ENCODE results near the gene RFNG. TPM values are rescaled to one million over a fixed set of nuclear protein-coding genes. Genes with fewer than 3 reads are reported as not detected.

Gene RFNG
- total RNA-seq, 1 donor from 2014 or later, result 35.8 TPM

DNA sequence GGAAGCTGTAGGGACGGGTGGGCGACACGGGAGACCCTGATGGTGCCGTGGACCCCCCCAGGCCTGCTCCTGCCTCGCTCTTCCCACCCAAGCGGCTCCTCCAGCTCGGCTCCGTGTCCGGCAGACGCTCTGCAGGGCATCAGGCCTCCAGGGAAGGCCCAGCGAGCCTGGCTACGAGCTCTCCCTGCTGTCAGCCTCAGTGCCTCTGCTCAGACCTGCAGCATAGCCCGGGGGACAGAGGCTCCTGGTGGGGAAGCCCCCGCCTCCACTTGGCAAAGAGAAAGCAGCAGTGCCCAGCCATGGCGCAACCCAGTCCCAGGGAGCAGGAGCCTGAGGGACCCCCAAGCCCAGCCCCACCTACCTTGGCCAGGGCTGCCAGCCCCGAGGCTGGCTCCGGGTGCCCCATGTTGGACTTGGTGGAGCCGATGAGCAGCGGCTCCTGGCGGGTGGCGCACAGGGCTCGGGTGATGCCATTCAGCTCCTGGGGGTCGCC is 40.5 kb upstream of the RFNG start:
- H3K4me3 ChIP-seq (ENCODE audit: low read depth, low read length), result no peak overlapping the region
- TF ChIP-seq, protein P1, sequence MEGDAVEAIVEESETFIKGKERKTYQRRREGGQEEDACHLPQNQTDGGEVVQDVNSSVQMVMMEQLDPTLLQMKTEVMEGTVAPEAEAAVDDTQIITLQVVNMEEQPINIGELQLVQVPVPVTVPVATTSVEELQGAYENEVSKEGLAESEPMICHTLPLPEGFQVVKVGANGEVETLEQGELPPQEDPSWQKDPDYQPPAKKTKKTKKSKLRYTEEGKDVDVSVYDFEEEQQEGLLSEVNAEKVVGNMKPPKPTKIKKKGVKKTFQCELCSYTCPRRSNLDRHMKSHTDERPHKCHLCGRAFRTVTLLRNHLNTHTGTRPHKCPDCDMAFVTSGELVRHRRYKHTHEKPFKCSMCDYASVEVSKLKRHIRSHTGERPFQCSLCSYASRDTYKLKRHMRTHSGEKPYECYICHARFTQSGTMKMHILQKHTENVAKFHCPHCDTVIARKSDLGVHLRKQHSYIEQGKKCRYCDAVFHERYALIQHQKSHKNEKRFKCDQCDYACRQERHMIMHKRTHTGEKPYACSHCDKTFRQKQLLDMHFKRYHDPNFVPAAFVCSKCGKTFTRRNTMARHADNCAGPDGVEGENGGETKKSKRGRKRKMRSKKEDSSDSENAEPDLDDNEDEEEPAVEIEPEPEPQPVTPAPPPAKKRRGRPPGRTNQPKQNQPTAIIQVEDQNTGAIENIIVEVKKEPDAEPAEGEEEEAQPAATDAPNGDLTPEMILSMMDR (conservative IDR thresholded peaks at IDR 0.05; ENCODE audit: low read depth, low read length), result no peak
- no peak for DNase-seq (ENCODE audit: low read depth)

DNA sequence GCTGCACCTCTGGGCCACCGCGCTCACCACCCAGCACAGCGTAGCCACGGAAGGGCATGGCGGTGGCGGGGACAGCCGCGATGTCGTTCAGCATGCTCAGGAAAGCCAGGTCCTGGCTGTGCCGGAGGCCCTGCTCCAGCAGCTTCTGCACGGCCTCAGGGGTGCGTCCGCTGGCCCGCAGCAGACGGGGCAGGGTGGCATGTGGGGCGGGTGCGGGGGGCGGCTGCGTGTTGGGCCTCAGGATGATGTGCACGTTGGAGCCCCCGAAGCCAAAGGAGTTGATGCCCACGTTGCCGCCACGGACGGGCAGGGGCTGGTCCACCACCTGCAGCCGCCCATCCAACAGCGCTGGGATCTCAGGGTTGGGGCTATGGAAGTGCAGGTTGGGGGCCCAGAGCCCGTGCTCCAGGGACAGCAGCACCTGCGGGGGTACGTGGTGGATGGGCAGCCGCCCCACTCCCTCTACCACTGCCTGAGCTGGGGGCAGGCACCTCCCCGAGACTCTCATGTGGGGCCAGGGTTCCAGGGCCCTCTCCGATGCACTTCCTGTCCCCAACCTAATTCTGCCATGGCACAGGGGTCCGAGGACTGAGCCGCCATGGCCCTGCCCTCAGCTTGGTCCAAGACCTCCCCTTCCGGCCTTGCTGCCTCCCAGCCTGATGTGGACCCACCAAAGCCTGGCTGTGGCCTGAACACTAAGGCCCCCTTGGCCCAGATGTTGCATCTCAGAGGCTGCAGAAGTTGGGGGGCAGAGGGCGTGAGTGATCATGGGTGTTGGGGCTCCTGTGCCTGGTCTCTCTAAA is 39.9 kb upstream of the RFNG start:
- H3K4me3 ChIP-seq (ENCODE audit: low read depth, low read length), result no peak overlapping the region
- TF ChIP-seq, protein P1 (conservative IDR thresholded peaks at IDR 0.05; ENCODE audit: low read depth, low read length), result no peak
- no peak for DNase-seq (ENCODE audit: low read depth)

- DNase-seq (ENCODE audit: low read depth), result no peak
- H3K4me3 ChIP-seq (ENCODE audit: low read depth, low read length), result no peak overlapping the region
- TF ChIP-seq, protein P1 (conservative IDR thresholded peaks at IDR 0.05; ENCODE audit: low read depth, low read length), result no peak
Observed at GRCh38 chr17:82090549-82091263, 39.1 kb upstream of the RFNG start.

DNA sequence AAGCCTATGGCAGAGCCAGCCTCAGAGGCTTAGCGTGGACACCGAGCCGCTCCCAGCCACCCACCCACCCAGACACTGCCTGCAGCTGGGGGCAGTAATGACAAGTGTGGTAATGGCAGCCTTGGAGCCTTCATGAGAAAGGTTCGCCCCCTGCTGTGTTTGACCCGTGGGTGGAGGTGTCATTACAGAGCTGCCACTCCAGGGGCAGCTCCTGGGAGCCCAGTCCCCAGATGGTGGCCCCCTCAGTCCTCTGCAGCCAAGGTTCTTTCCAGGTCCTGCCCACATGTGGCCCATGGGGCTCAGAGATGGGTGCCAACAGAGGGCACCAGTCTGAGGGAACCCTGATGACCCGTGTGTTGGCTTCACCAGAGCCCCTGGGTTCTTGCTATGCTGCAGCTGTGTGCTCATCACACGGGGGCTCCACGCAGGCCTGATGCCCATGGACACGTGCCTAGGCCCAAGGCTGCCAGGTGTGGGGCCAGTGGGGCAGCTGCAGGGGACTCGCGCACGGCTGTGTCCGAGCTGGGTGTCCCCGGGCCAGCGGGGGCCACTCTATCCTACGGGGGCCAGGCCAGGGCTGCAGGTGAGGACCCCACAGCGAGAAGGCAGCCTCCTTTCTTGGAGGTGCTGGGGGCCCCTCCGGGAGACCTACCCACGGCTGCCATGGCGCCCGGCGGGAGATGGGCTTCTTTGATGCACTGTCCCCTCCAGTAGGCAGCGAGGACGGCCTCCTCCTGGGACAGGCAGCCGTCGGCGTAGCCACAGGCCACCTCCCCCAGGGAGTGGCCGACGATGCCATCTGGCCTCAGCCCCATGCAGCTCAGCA is 38.3 kb upstream of the RFNG start:
- TF ChIP-seq, protein P1 (conservative IDR thresholded peaks at IDR 0.05; ENCODE audit: low read depth, low read length), result no peak
- DNase-seq (ENCODE audit: low read depth), result no peak
- H3K4me3 ChIP-seq (ENCODE audit: low read depth, low read length), result no peak overlapping the region

DNA sequence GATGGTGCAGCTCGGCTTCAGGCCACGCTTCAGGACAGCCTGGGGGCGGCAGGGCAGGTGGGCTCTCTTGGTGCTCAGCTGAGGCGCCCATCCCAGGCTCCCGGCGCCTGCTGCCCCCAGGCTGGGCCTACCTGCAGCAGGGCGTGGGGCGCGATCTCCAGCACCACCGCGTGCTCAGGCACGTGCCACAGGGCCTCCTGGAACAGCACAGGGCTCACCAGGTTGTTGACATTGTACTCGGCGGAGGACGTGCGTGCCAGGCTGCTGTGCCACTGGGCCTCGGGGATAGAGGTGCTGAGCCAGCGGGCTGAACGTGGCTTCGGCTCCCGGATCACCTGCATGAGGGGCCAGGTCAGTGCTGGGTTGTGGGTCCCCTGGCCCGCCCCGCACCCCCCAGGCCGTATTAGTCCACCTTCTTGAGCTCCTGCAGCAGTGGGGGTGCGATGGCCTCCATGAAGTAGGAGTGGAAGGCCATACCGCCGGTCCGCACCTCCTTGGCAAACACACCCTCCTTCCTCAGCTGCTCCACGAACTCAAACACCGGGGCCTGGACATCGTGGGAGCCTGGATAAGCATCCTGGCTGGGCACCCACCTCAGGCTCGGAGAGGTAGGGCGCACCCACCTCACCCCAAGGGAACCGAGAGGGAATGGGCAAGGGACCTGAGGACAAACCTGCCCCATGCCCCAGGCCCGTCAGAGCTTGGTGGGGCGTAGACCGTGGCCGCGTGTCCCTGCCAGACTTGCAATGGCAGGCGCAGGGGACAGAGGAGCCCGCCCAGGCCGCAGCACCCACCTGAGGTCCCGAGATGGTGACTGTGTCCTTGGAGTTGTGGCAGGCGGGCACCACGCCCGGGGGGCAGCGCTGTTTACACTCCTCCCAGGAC is 37.5 kb upstream of the RFNG start:
- no peak for DNase-seq (ENCODE audit: low read depth)
- no peak overlapping the region for H3K4me3 ChIP-seq (ENCODE audit: low read depth, low read length)
- TF ChIP-seq, protein P1 (conservative IDR thresholded peaks at IDR 0.05; ENCODE audit: low read depth, low read length), result no peak

Measured in epithelial cell of proximal tubule (primary cell).